ENCODE measurements around the gene LDLRAD3. TPM values are rescaled to one million over a fixed set of nuclear protein-coding genes. Genes with fewer than 3 reads are reported as not detected.

The LDLRAD3 gene
- polyA plus RNA-seq, 1 of the 3 experiments (the other 2 are of a cell fraction) = 10.6 TPM

- Histone ChIP-seq H4K20me1 (ENCODE audit: insufficient read depth) (no peaks in the 10 kb centered on the region), H3K79me2 (ENCODE audit: insufficient read depth) (no peaks in the 10 kb centered on the region), H3F3A (replicated peaks; ENCODE audit: insufficient read depth) (no peaks in the 10 kb centered on the region), H3K4me1 (ENCODE audit: control insufficient read depth in 1 of 2, insufficient read depth in 2 of 2, low read depth in 1 of 2, low read length in 1 of 2) (peaks cover 0 to 4% of the 10 kb centered on the region in 2 experiments; a peak in 1 of 4 replicates), H3K9me3 (no peaks in the 10 kb centered on the region), H3K27ac (ENCODE audit: low read depth in 2 of 2, low read length in 1 of 2) (no peak overlapping the region), H3K36me3 (replicated peaks in 1 of 2; ENCODE audit: control insufficient read depth in 1 of 2, insufficient read depth in 2 of 2, low read length in 1 of 2) (peaks cover 0 to 15% of the 10 kb centered on the region in 2 experiments), H3K4me3 (ENCODE audit: low read depth in 2 of 2, low read length in 1 of 2) (no peak overlapping the region), H3K4me2 (no peak overlapping the region), H2AFZ (ENCODE audit: low read depth) (no peak overlapping the region), H3K9me2 (no peaks in the 10 kb centered on the region), H3K9ac (no peak overlapping the region), H3K27me3 (ENCODE audit: insufficient read depth) (no peaks in the 10 kb centered on the region)
- TF ChIP-seq EP300 (IDR thresholded peaks at IDR 0.05; ENCODE audit: borderline replicate concordance in 1 of 2, low read depth in 1 of 2, low read length in 1 of 2) (no peak), MEF2A (IDR thresholded peaks at IDR 0.05; ENCODE audit: borderline replicate concordance, low read depth) (no peak)
- WGBS (ENCODE audit: low lambda C conversion rate) = 96% methylated on average over 4 of the region's 4 CpGs
- POLR2A ChIA-PET = no interaction called here
- DNase-seq = no peak
- CTCF ChIA-PET = interaction anchor here (0.8 to 1.2 kb wide), 2 partner anchors 13 to 279 kb away, joined by 3 to 4 read pairs; no protein-coding TSS in a partner anchor
These were observed 157.6 kb downstream of the LDLRAD3 start for GRCh38 chr11:36101466-36101865.

- WGBS (ENCODE audit: low lambda C conversion rate) = 94% methylated on average over 5 of the region's 5 CpGs
- Histone ChIP-seq H3K27me3 (ENCODE audit: insufficient read depth) (no peaks in the 10 kb centered on the region), H3K9me3 (no peaks in the 10 kb centered on the region), H3F3A (replicated peaks; ENCODE audit: insufficient read depth) (no peaks in the 10 kb centered on the region), H2AFZ (ENCODE audit: low read depth) (no peak overlapping the region), H3K27ac (ENCODE audit: low read depth in 2 of 2, low read length in 1 of 2) (no peak overlapping the region), H3K4me1 (ENCODE audit: control insufficient read depth in 1 of 2, insufficient read depth in 2 of 2, low read depth in 1 of 2, low read length in 1 of 2) (peaks cover 0 to 4% of the 10 kb centered on the region in 2 experiments; a peak in 1 of 4 replicates), H3K4me3 (ENCODE audit: low read depth in 2 of 2, low read length in 1 of 2) (no peak overlapping the region), H3K9ac (no peak overlapping the region), H3K79me2 (ENCODE audit: insufficient read depth) (no peaks in the 10 kb centered on the region), H3K36me3 (replicated peaks in 1 of 2; ENCODE audit: control insufficient read depth in 1 of 2, insufficient read depth in 2 of 2, low read length in 1 of 2) (peaks cover 0 to 15% of the 10 kb centered on the region in 2 experiments), H3K4me2 (no peak overlapping the region), H4K20me1 (ENCODE audit: insufficient read depth) (no peaks in the 10 kb centered on the region), H3K9me2 (no peaks in the 10 kb centered on the region)
- TF ChIP-seq FOXJ3 (CRISPR knock-in tag; IDR thresholded peaks at IDR 0.05) (no peak), JUND (IDR thresholded peaks at IDR 0.05) (no peak), TCF12 (IDR thresholded peaks at IDR 0.05) (no peak), FOSL2 (IDR thresholded peaks at IDR 0.05; ENCODE audit: borderline replicate concordance, low read depth) (no peak), NFIC (IDR thresholded peaks at IDR 0.05; ENCODE audit: borderline replicate concordance) (no peak), REST (IDR thresholded peaks at IDR 0.05; ENCODE audit: low read depth, low read length) (no peak)
- DNase-seq = no peak
- ChIA-PET CTCF (no interaction called here), POLR2A (no interaction called here)
These were observed 159.0 kb downstream of the LDLRAD3 start for GRCh38 chr11:36102868-36103267.

GRCh38 chr11:36103933-36104530, 160.2 kb downstream of the LDLRAD3 start:
- ChIA-PET CTCF (no interaction called here), POLR2A (no interaction called here)
- Histone ChIP-seq H3K9me3 (no peaks in the 10 kb centered on the region), H3K4me2 (no peak overlapping the region), H3K27me3 (ENCODE audit: insufficient read depth) (no peaks in the 10 kb centered on the region), H3K4me3 (ENCODE audit: low read depth in 2 of 2, low read length in 1 of 2) (no peak overlapping the region), H4K20me1 (ENCODE audit: insufficient read depth) (no peaks in the 10 kb centered on the region), H3K79me2 (ENCODE audit: insufficient read depth) (no peaks in the 10 kb centered on the region), H3K36me3 (replicated peaks in 1 of 2; ENCODE audit: control insufficient read depth in 1 of 2, insufficient read depth in 2 of 2, low read length in 1 of 2) (peaks cover 0 to 6% of the 10 kb centered on the region in 2 experiments), H3K27ac (ENCODE audit: low read depth in 2 of 2, low read length in 1 of 2) (no peak overlapping the region), H3K9me2 (no peaks in the 10 kb centered on the region), H3K4me1 (ENCODE audit: control insufficient read depth in 1 of 2, insufficient read depth in 2 of 2, low read depth in 1 of 2, low read length in 1 of 2) (no peaks in the 10 kb centered on the region), H3F3A (replicated peaks; ENCODE audit: insufficient read depth) (no peaks in the 10 kb centered on the region), H2AFZ (ENCODE audit: low read depth) (no peak overlapping the region), H3K9ac (no peak overlapping the region)
- DNase-seq = no peak
- 93% methylated on average over 11 of the region's 11 CpGs for WGBS (ENCODE audit: low lambda C conversion rate)
- TF ChIP-seq REST (IDR thresholded peaks at IDR 0.05; ENCODE audit: low read depth, low read length) (no peak), TCF12 (IDR thresholded peaks at IDR 0.05) (no peak), NRF1 (IDR thresholded peaks at IDR 0.05; ENCODE audit: low read depth, low read length) (no peak), FOSL2 (IDR thresholded peaks at IDR 0.05; ENCODE audit: borderline replicate concordance, low read depth) (no peak), ZBTB33 (IDR thresholded peaks at IDR 0.05; ENCODE audit: borderline replicate concordance, low read depth) (no peak), TAF1 (IDR thresholded peaks at IDR 0.05; ENCODE audit: borderline replicate concordance, low read depth, low read length) (no peak)

Data from SK-N-SH (cell line).